GM12874 (cell line): ENCODE measurements around the gene SEPTIN11.

Experiments
- TF ChIP-seq, protein P1 (sequence below): IDR thresholded peaks from 2 replicates; pipeline ENCODE4 v1.5.1; 2011; ENCODE audit warnings: low read depth, mild to moderate bottlenecking, control low read depth, low read length, moderate library complexity; ENCODE audit not compliant: insufficient read depth

The SEPTIN11 gene

GRCh38 chr4:76947369-76947768, 2.2 kb upstream of the SEPTIN11 start:
- TF ChIP-seq, protein P1, sequence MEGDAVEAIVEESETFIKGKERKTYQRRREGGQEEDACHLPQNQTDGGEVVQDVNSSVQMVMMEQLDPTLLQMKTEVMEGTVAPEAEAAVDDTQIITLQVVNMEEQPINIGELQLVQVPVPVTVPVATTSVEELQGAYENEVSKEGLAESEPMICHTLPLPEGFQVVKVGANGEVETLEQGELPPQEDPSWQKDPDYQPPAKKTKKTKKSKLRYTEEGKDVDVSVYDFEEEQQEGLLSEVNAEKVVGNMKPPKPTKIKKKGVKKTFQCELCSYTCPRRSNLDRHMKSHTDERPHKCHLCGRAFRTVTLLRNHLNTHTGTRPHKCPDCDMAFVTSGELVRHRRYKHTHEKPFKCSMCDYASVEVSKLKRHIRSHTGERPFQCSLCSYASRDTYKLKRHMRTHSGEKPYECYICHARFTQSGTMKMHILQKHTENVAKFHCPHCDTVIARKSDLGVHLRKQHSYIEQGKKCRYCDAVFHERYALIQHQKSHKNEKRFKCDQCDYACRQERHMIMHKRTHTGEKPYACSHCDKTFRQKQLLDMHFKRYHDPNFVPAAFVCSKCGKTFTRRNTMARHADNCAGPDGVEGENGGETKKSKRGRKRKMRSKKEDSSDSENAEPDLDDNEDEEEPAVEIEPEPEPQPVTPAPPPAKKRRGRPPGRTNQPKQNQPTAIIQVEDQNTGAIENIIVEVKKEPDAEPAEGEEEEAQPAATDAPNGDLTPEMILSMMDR: no peak

DNA sequence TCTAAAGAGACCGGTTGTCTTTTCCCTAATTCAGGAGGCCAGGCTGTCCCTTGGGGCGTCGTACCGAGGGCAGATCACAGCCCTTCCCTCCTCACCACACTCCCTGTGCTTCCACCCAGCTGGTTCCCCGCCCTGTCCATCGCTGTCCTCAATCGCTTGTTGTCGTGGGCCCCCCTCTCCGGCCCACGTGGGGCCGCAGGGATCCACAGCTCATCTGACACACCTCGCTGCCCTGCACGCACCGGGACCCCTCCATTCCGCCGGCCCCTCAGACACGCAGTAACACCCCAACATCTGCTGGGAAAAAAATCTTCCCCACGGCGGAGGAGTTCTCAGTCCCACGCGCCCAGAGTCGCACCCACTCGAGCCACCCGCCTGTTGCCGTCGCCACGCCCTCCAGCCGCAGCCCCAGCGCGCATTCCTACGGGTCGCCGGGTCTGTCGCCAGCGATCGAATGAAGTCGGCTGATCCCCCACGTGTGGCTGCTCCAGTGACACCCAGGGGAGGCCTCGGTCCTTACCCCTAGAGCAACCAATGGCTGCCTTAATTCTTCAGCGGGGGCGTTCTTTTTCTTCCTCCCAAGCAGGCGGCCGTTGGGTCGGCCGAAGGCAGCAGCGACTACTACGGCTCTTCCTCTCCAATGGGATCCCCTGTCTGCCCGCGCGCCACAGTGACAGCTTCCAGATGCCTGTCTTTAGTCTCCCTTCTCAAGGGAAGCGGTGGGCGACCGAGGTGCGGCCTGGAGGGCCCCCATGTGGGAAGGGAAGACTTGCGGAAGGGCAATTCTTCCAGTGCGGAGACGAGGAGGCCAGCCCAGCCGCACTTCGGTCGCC, 893 bp upstream of the SEPTIN11 start:
- TF ChIP-seq, protein P1: no peak

GRCh38 chr4:76950052-76950955, 752 bp downstream of the SEPTIN11 start:
- TF ChIP-seq, protein P1: no peak

- TF ChIP-seq, protein P1: no peak
These were observed 1.6 kb downstream of the SEPTIN11 start for GRCh38 chr4:76950956-76951671.

DNA sequence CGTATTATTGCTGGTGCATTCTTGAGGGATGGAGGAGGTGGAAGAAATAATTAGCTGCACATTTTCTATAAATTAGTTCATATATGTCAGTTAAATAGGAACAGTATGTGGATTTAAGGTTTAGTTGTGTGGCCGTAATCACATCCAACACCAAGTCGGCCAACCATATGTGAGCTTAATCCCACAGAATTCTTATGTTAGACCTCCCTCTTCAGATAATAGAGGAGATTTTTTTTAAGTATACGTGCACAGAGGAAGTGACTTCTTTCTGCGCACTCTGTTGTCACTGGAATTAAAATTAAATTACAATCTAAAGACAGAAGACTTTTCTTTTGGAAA, 2.1 kb downstream of the SEPTIN11 start:
- TF ChIP-seq, protein P1: no peak

DNA sequence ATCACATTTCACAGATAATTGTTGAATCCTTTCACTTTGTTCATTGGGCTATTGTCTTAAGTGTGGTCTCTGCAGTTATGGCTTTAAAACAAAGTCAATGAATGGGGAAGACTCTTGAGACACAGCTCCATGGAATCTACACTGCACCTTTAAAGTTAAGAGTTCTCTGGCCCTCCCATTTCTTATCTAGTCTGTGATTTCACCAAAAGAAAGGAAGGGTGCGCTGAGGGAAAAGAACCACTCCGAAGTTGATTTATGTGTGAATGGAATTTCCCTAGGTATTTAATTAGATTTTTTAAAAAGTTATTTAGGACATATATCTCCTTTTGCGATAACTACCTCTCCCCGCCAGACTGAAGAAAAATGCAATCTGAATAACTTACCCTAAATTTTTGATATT, 2.5 kb downstream of the SEPTIN11 start:
- TF ChIP-seq, protein P1: no peak
